K562 (cell line): ENCODE measurements around the gene HDGFL2. TPM values are rescaled to one million over a fixed set of nuclear protein-coding genes. Genes with fewer than 3 reads are reported as not detected.

Experiments
- ARNT ChIP-seq, 2 experiments: fragments of 450-650 bp; IDR thresholded peaks; 2 replicates each; pipeline ENCODE4 v1.6.1; 2016; ENCODE audit warnings: mild to moderate bottlenecking in 1 of 2
- ATF4 ChIP-seq: fragments of 450-650 bp; formaldehyde crosslinking; IDR thresholded peaks from 2 replicates; pipeline ENCODE4 v1.4.0; 2022; ENCODE audit warnings: mild to moderate bottlenecking, moderate library complexity
- CREBBP ChIP-seq: IDR thresholded peaks from one replicate; pipeline ENCODE4 v1.6.1; 2012; ENCODE audit warnings: low read depth, mild to moderate bottlenecking, control low read depth, inconsistent platforms, low read length
- GATAD2A ChIP-seq: fragments of 450-650 bp; IDR thresholded peaks from 2 replicates; pipeline ENCODE4 v1.6.1; 2017
- GTF2B ChIP-seq: IDR thresholded peaks from 2 replicates; pipeline ENCODE4 v1.6.1; 2011; ENCODE audit not compliant: insufficient read length; ENCODE audit errors: extremely low read depth
- HDAC8 ChIP-seq: fragments of 450-650 bp; IDR thresholded peaks from 2 replicates; pipeline ENCODE4 v1.6.1; 2016; ENCODE audit warnings: mild to moderate bottlenecking, missing genetic modification characterization, moderate library complexity, missing compliant biosample characterization
- MAFK ChIP-seq: IDR thresholded peaks from 2 replicates; pipeline ENCODE4 v1.6.1; 2011; ENCODE audit warnings: low read length, improper control_type of control experiment
- MTA2 ChIP-seq: fragments of 450-650 bp; IDR thresholded peaks from 2 replicates; pipeline ENCODE4 v1.6.1; 2016; ENCODE audit warnings: low read depth
- NFE2 ChIP-seq: IDR thresholded peaks from 2 replicates; pipeline ENCODE4 v1.6.1; 2014; ENCODE audit warnings: antibody characterized with exemption, low read depth
- NONO ChIP-seq, 2 experiments: fragments of 200-400 bp in 1 of 2; fragments of 450-650 bp in 1 of 2; formaldehyde crosslinking in 1 of 2; IDR thresholded peaks; 2 replicates each; pipeline ENCODE4 v1.6.1; 2017; ENCODE audit warnings: low read depth in 2 of 2, mild to moderate bottlenecking in 2 of 2, moderate library complexity in 2 of 2, low read length in 1 of 2
- NR2C1 ChIP-seq, 2 experiments: fragments of 450-650 bp; IDR thresholded peaks; 2 replicates each; pipeline ENCODE4 v1.6.1; 2017; ENCODE audit warnings: mild to moderate bottlenecking in 2 of 2, antibody characterized with exemption in 1 of 2, inconsistent platforms in 1 of 2, missing compliant biosample characterization in 1 of 2, missing genetic modification characterization in 1 of 2
- NR4A1 ChIP-seq, 2 experiments: fragments of 250-450 bp in 1 of 2; fragments of 450-650 bp in 1 of 2; sonication (Bioruptor Pico) in 1 of 2; IDR thresholded peaks; 2 replicates each; pipeline versions ENCODE4 v1.4.0 to v1.6.1; 2016 to 2020; ENCODE audit warnings: mild to moderate bottlenecking in 2 of 2, missing compliant biosample characterization in 1 of 2, missing genetic modification characterization in 1 of 2, moderate library complexity in 1 of 2
- RB1 ChIP-seq: fragments of 450-650 bp; IDR thresholded peaks from 2 replicates; pipeline ENCODE4 v1.6.1; 2017; ENCODE audit warnings: low read depth, mild to moderate bottlenecking
- SMARCB1 ChIP-seq: IDR thresholded peaks from 2 replicates; pipeline ENCODE4 v1.6.1; 2011; ENCODE audit warnings: improper control_type of control experiment, low read depth; ENCODE audit not compliant: insufficient read length
- SRSF7 ChIP-seq: fragments of 200-400 bp; formaldehyde crosslinking; optimal IDR thresholded peaks from 2 replicates; pipeline ENCODE3; 2017; ENCODE audit warnings: mild to moderate bottlenecking, low read depth, low read length
- TARDBP ChIP-seq: fragments of 450-650 bp; IDR thresholded peaks from 2 replicates; pipeline ENCODE4 v1.6.1; 2016
- ZFP36 ChIP-seq: fragments of 150-350 bp; IDR thresholded peaks from 2 replicates; pipeline ENCODE4 v1.6.1; 2018; ENCODE audit warnings: low read length, low read depth; ENCODE audit not compliant: partially characterized antibody
- ZNF134 ChIP-seq: fragments of 250-450 bp; sonication (Bioruptor Pico); conservative IDR thresholded peaks from 2 replicates; pipeline ENCODE4 v1.4.0; 2020
- ZNF695 ChIP-seq: fragments of 450-650 bp; formaldehyde crosslinking; IDR thresholded peaks from 2 replicates; pipeline ENCODE4 v1.4.0; 2020; ENCODE audit warnings: mild to moderate bottlenecking, moderate library complexity
- ZNF764 ChIP-seq: fragments of 250-450 bp; sonication (Bioruptor Pico); IDR thresholded peaks from 2 replicates; pipeline ENCODE4 v1.4.0; 2020; ENCODE audit warnings: low read depth, mild to moderate bottlenecking, moderate library complexity
- polyA plus RNA-seq, 8 experiments: library from polyadenylated mRNA; depleted of rRNA in 4 of 8; stranded (reverse) in 5 of 8; unstranded in 3 of 8; fragments of >200 nt; fragmentation: Nextera tagmentation in 2 of 8; fragmentation: Illumina TruSeq in 1 of 8; extraction: Ambion mirVana in 2 of 8; extraction: Trizol in 1 of 8; gene quantifications; 2 replicates each; pipeline versions ENCODE4 v1.2.1 to v1.2.3, GENCODE V29; 2011 to 2014; ENCODE audit warnings: inconsistent platforms in 1 of 8, missing spikeins in 1 of 8
- total RNA-seq, 7 experiments: library from RNA; depleted of rRNA in 6 of 7; stranded (reverse); fragments of >200 nt in 6 of 7; fragmentation: Illumina TruSeq in 2 of 7; extraction: Trizol in 2 of 7; gene quantifications; 2 replicates each; pipeline versions ENCODE4 v1.2.1 to v1.2.3, GENCODE V29; 2011 to 2021; ENCODE audit warnings: low replicate concordance in 1 of 7
- TF ChIP-seq, protein P1 (sequence below): sonication (generic); formaldehyde crosslinking; IDR thresholded peaks from 2 replicates; pipeline ENCODE4 v1.8.0; 2022; ENCODE audit warnings: mild to moderate bottlenecking, missing genetic modification reagents

Gene HDGFL2
- total and polyA plus RNA-seq, 9 of the 15 experiments (the other 6 are each of a cell fraction or from before 2014, with no cell fraction given): 0.13 to 61.7 (median 16.0) TPM

DNA sequence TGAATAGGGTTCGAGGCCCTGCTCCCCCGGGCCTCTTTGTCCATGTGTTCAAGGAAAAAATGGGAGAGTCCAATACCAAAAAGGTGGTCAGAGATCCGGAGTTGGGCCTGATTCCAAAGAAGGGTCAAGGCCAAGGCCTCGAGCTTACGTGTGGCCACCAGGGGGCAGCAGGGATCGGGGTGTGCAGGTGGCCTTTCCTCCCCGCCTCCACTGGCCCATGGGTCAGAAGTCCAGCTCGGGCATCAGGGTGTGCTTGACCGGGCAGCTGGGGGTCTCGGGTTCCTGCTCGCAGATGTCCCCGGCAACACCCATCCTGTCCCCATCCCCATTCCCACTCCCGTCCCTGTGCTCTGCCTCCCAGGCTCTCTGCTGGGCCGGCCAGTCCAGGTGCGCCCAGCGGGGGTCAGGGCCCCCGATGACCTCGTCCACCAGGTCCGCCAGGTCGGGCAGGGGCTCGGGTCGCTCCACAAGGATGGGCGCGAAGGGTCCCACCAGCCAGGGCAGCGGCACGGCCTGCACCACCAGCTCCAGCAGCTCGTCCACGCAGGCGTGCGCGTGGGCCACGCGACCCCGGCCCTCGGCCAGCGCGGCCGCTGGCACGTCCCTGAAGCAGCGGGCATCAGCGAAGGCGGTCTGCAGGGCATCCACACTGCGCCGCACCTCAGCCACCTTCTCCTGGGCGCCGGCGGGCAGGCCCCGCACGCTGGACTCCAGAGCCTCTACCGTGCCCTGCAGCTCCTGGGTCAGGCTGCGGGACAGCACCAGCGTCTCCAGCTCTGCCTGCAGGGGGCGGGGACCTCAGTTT is 51.4 kb downstream of the HDGFL2 start (continued):
- no peak for TF ChIP-seq CREBBP
- no peak for TF ChIP-seq ZNF134
- no peak for TF ChIP-seq GATAD2A
- TF ChIP-seq ZFP36: peak; percentile 13
- no peak for TF ChIP-seq ATF4
- no peak for TF ChIP-seq SMARCB1
- TF ChIP-seq NFE2: no peak
- TF ChIP-seq ZNF695 (CRISPR knock-in tag): no peak
- 0 out of 2 replicates have a peak, but pooled peaks have one; percentile 2 for TF ChIP-seq MAFK
- TF ChIP-seq ZNF764: no peak
- no peak for TF ChIP-seq MTA2
- no peak for TF ChIP-seq NR2C1 (IDR thresholded peaks at IDR 0.05)
- TF ChIP-seq NR2C1 (tag; IDR thresholded peaks at IDR 0.05): no peak
- TF ChIP-seq NONO (IDR thresholded peaks at IDR 0.05; ENCODE audit: low read depth in 2 of 2, low read length in 1 of 2): no peak
- no peak for TF ChIP-seq NR4A1 (CRISPR knock-in tag; IDR thresholded peaks at IDR 0.05)
- TF ChIP-seq NR4A1 (tag; IDR thresholded peaks at IDR 0.05): no peak
- no peak for TF ChIP-seq GTF2B
- no peak for TF ChIP-seq HDAC8 (tag)
- TF ChIP-seq SRSF7: no peak
- TF ChIP-seq ARNT (IDR thresholded peaks at IDR 0.05): no peak
- TF ChIP-seq, protein P1, sequence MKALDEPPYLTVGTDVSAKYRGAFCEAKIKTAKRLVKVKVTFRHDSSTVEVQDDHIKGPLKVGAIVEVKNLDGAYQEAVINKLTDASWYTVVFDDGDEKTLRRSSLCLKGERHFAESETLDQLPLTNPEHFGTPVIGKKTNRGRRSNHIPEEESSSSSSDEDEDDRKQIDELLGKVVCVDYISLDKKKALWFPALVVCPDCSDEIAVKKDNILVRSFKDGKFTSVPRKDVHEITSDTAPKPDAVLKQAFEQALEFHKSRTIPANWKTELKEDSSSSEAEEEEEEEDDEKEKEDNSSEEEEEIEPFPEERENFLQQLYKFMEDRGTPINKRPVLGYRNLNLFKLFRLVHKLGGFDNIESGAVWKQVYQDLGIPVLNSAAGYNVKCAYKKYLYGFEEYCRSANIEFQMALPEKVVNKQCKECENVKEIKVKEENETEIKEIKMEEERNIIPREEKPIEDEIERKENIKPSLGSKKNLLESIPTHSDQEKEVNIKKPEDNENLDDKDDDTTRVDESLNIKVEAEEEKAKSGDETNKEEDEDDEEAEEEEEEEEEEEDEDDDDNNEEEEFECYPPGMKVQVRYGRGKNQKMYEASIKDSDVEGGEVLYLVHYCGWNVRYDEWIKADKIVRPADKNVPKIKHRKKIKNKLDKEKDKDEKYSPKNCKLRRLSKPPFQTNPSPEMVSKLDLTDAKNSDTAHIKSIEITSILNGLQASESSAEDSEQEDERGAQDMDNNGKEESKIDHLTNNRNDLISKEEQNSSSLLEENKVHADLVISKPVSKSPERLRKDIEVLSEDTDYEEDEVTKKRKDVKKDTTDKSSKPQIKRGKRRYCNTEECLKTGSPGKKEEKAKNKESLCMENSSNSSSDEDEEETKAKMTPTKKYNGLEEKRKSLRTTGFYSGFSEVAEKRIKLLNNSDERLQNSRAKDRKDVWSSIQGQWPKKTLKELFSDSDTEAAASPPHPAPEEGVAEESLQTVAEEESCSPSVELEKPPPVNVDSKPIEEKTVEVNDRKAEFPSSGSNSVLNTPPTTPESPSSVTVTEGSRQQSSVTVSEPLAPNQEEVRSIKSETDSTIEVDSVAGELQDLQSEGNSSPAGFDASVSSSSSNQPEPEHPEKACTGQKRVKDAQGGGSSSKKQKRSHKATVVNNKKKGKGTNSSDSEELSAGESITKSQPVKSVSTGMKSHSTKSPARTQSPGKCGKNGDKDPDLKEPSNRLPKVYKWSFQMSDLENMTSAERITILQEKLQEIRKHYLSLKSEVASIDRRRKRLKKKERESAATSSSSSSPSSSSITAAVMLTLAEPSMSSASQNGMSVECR (CRISPR knock-in tag): no peak
- TF ChIP-seq TARDBP: no peak
- TF ChIP-seq RB1: peak; percentile 46; the same call in 1 of the 2 replicates
